H7 (cell line): ENCODE measurements around the gene TMEM131. TPM values are rescaled to one million over a fixed set of nuclear protein-coding genes. Genes with fewer than 3 reads are reported as not detected.
"Not testable (repeated sequence)": the region's sequence is repeated elsewhere in the genome, so short reads cannot be mapped to it uniquely, and the experiment has no call there.

ENCODE experiments used
- DNase-seq: peaks from one replicate; pipeline ENCODE4 v3.0.0; 2012
- H3K27me3 ChIP-seq: 2 replicates; pipeline ENCODE4 v1.6.0; 2011; ENCODE audit warnings: mild to moderate bottlenecking, low read length; ENCODE audit not compliant: control insufficient read depth, insufficient read depth
- H3K36me3 ChIP-seq: replicated peaks from 2 replicates; pipeline ENCODE4 v1.5.1; 2011; ENCODE audit warnings: low read length; ENCODE audit not compliant: control insufficient read depth, insufficient read depth
- H3K4me3 ChIP-seq: 2 replicates; pipeline ENCODE4 v1.5.1; 2011; ENCODE audit warnings: low read depth, mild to moderate bottlenecking, control low read depth, low read length, moderate library complexity; ENCODE audit not compliant: insufficient read depth
- total RNA-seq: library from RNA; depleted of rRNA; stranded (reverse); fragments of >200 nt; shearing (Covaris generic); gene quantifications from 2 replicates; pipeline ENCODE4 v1.2.3, GENCODE V29; 2014

TMEM131 gene
- total RNA-seq, 1 experiment from 2014 or later, result 7.4 TPM

- H3K27me3 ChIP-seq, DNase-seq, H3K36me3 ChIP-seq, H3K4me3 ChIP-seq: not testable (repeated sequence)
Observed at GRCh38 chr2:97878317-97878716, 117.4 kb downstream of the TMEM131 start.

GRCh38 chr2:97871096-97871780 lies 124.5 kb downstream of the TMEM131 start:
- Histone ChIP-seq H3K36me3 (no peaks in the 10 kb centered on the region), H3K4me3 (no peak overlapping the region), H3K27me3 (no peaks in the 10 kb centered on the region)
- no peak for DNase-seq

GRCh38 chr2:97870396-97870843 lies 125.3 kb downstream of the TMEM131 start:
- no peak overlapping the region for H3K4me3 ChIP-seq
- H3K27me3 ChIP-seq, result no peaks in the 10 kb centered on the region
- no peaks in the 10 kb centered on the region for H3K36me3 ChIP-seq
- no peak for DNase-seq

- no peak for DNase-seq
- H3K36me3 ChIP-seq, result no peaks in the 10 kb centered on the region
- H3K27me3 ChIP-seq, result no peaks in the 10 kb centered on the region
- H3K4me3 ChIP-seq, result no peak overlapping the region
Observed at GRCh38 chr2:97869722-97870346, 125.9 kb downstream of the TMEM131 start.

- Histone ChIP-seq H3K27me3 (no peaks in the 10 kb centered on the region), H3K4me3 (no peak overlapping the region)
- no peak for DNase-seq
Observed at GRCh38 chr2:97868986-97869721, 126.6 kb downstream of the TMEM131 start.

GRCh38 chr2:97863829-97864228 lies 131.9 kb downstream of the TMEM131 start:
- Histone ChIP-seq H3K36me3 (no peaks in the 10 kb centered on the region), H3K4me3 (no peak overlapping the region), H3K27me3 (no peaks in the 10 kb centered on the region)
- DNase-seq, result no peak

More at GRCh38 chr2:97868986-97869721, 126.6 kb downstream of the TMEM131 start:
- H3K36me3 ChIP-seq, result no peaks in the 10 kb centered on the region

GRCh38 chr2:97861177-97861576 lies 134.6 kb downstream of the TMEM131 start:
- no peak for DNase-seq
- Histone ChIP-seq H3K27me3 (no peaks in the 10 kb centered on the region), H3K36me3 (no peaks in the 10 kb centered on the region), H3K4me3 (no peak overlapping the region)

- peak; percentile 6 for DNase-seq
Observed at GRCh38 chr2:97858442-97858841, 137.3 kb downstream of the TMEM131 start.

GRCh38 chr2:97857553-97857952 lies 138.2 kb downstream of the TMEM131 start:
- Histone ChIP-seq H3K36me3 (no peaks in the 10 kb centered on the region), H3K27me3 (no peaks in the 10 kb centered on the region), H3K4me3 (no peak overlapping the region)
- no peak for DNase-seq

More at GRCh38 chr2:97858442-97858841, 137.3 kb downstream of the TMEM131 start:
- Histone ChIP-seq H3K36me3 (no peaks in the 10 kb centered on the region), H3K4me3 (no peak overlapping the region), H3K27me3 (no peaks in the 10 kb centered on the region)

GRCh38 chr2:97853057-97853456 lies 142.7 kb downstream of the TMEM131 start:
- H3K27me3 ChIP-seq, H3K36me3 ChIP-seq, H3K4me3 ChIP-seq, DNase-seq: not testable (repeated sequence)

GRCh38 chr2:97851172-97851571 lies 144.6 kb downstream of the TMEM131 start:
- Histone ChIP-seq H3K36me3 (no peaks in the 10 kb centered on the region), H3K4me3 (no peak overlapping the region), H3K27me3 (no peaks in the 10 kb centered on the region)
- DNase-seq, result no peak

GRCh38 chr2:97849881-97850528 lies 145.7 kb downstream of the TMEM131 start:
- Histone ChIP-seq H3K36me3 (no peaks in the 10 kb centered on the region), H3K27me3 (no peaks in the 10 kb centered on the region), H3K4me3 (no peak overlapping the region)
- no peak for DNase-seq

- no peak for DNase-seq
- H3K36me3 ChIP-seq, result no peaks in the 10 kb centered on the region
- H3K27me3 ChIP-seq, result no peaks in the 10 kb centered on the region
- H3K4me3 ChIP-seq, result no peak overlapping the region
Observed at GRCh38 chr2:97848306-97848705, 147.4 kb downstream of the TMEM131 start.

GRCh38 chr2:97846716-97847115 lies 149.0 kb downstream of the TMEM131 start:
- not testable (repeated sequence) for H3K27me3 ChIP-seq, H3K4me3 ChIP-seq, H3K36me3 ChIP-seq, DNase-seq
